ENCODE results near the gene TMEM151A.
"Not testable (repeated sequence)": the region's sequence is repeated elsewhere in the genome, so short reads cannot be mapped to it uniquely, and the experiment has no call there.

TMEM151A gene

DNA sequence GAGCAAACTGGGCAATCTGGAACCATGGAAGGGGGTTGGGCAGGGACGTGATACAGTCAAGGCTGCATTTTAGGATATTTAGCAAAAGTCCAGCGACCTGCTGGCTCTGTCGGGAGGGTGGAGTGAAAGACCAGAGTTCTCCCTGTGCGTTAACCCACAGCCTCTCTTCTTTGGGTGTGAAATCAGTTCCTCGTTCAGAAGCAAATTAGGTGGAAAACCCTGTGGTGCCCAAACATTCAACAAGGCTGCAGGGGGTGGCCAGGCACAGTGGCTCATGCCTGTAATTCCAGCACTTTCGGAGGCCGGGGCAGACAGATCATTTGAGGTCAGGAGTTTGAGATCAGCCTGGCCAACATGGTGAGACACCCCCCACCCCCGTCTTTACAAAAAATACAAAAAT is 5.9 kb downstream of the TMEM151A start:
- H3K4me3 ChIP-seq (ENCODE audit: low read length) = no peak overlapping the region
- no peak for DNase-seq (ENCODE audit: low read depth)
- TF ChIP-seq, protein P1, sequence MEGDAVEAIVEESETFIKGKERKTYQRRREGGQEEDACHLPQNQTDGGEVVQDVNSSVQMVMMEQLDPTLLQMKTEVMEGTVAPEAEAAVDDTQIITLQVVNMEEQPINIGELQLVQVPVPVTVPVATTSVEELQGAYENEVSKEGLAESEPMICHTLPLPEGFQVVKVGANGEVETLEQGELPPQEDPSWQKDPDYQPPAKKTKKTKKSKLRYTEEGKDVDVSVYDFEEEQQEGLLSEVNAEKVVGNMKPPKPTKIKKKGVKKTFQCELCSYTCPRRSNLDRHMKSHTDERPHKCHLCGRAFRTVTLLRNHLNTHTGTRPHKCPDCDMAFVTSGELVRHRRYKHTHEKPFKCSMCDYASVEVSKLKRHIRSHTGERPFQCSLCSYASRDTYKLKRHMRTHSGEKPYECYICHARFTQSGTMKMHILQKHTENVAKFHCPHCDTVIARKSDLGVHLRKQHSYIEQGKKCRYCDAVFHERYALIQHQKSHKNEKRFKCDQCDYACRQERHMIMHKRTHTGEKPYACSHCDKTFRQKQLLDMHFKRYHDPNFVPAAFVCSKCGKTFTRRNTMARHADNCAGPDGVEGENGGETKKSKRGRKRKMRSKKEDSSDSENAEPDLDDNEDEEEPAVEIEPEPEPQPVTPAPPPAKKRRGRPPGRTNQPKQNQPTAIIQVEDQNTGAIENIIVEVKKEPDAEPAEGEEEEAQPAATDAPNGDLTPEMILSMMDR (conservative IDR thresholded peaks at IDR 0.05; ENCODE audit: low read length) = no peak

- DNase-seq (ENCODE audit: low read depth) = no peak
- TF ChIP-seq, protein P1 (conservative IDR thresholded peaks at IDR 0.05; ENCODE audit: low read length) = no peak
- H3K4me3 ChIP-seq (ENCODE audit: low read length) = no peak overlapping the region
Observed at GRCh38 chr11:66299186-66299585, 7.5 kb downstream of the TMEM151A start.

DNA sequence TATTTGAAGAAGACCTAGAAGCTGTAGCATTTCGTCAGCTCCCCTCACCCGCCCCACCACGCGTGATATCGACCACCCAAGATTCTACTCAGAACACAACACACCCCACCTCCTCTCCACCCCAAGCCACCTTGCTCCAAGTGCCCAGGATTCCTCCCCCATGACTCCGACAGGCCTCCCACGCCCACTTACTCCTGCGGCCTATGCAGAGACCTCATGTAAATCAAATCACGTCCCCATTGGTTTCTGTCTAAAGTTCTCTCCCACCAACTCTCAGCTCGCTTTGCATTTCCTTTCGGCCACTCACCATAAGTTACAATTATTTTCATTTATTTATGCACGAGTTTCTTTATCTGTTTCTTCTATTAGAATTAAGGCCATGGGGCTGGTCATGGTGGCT is 11.0 kb downstream of the TMEM151A start:
- TF ChIP-seq, protein P1 (conservative IDR thresholded peaks at IDR 0.05; ENCODE audit: low read length) = no peak
- no peak for DNase-seq (ENCODE audit: low read depth)
- no peak overlapping the region for H3K4me3 ChIP-seq (ENCODE audit: low read length)

DNA sequence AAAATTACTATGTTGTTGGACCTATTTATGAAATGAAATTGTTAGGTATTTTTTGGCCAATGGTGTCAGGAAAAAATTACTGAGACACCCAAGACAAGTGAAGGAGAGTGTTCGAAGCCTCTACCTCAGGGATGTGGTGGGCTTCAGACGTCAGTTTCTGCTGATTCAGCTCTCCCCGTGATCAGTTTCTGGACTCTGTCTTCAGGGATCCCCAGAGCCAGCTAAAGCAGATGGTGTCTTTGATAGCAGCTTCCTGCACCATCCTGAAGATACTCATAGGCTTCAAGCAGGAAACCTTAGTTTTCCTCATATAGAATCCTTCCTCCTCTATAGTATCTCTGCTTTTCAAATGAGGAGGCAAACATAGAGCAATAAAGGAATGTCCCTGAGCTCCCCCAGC is 17.8 kb downstream of the TMEM151A start:
- no peak for DNase-seq (ENCODE audit: low read depth)
- H3K4me3 ChIP-seq (ENCODE audit: low read length) = no peak overlapping the region
- TF ChIP-seq, protein P1 (conservative IDR thresholded peaks at IDR 0.05; ENCODE audit: low read length) = no peak

DNA sequence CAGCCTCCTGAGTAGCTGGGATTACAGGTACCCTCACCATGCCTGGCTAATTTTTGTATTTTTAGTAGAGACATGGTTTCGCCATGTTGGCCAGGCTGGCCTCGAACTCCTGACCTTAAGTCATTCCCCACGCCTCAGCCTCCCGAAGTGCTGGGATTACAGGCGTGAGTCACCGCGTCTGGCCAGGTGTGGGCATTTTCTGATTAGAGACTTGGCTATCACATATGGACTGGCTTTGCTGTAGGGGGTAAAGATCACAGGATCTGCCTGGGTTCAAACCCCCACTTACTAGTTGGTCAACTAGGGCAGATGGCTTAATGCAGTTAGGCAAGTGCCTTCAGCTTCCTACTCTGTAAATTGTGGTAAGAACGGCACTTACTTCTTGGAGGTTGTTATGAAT is 18.6 kb downstream of the TMEM151A start:
- TF ChIP-seq, protein P1 (conservative IDR thresholded peaks at IDR 0.05; ENCODE audit: low read length) = no peak
- H3K4me3 ChIP-seq (ENCODE audit: low read length) = no peak overlapping the region
- no peak for DNase-seq (ENCODE audit: low read depth)

DNA sequence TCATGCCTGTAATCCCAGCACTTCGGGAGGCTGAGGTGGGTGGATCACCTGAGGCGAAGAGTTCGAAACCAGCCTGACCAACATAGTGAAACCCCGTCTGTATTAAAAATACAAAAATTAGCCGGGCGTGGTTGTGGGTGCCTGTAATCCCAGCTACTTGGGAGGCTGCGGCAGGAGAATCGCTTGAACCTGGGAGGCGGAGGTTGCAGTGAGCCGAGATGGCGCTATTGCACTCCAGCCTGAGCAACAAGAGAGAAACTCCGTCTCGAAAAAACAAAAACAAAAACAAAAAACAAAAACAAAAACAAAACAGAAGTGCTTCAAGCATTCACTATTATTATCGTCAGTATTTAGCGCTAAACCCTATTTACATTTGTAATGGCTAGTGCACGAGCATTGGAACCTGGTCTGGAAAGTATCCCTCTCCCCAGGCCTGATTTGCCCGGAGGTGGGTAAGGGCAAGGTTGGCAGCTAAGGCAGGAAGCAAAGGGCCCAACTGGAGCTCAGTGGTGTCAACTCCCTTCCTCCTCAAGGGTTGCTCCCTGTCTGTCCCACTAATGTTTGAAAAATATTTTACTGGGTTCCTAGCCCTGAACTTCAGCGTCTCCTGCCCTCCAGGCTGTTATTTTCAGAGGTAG is 19.2 kb downstream of the TMEM151A start:
- H3K4me3 ChIP-seq (ENCODE audit: low read length); DNase-seq (ENCODE audit: low read depth): not testable (repeated sequence)

- TF ChIP-seq, protein P1 (conservative IDR thresholded peaks at IDR 0.05; ENCODE audit: low read length) = no peak
- H3K4me3 ChIP-seq (ENCODE audit: low read length) = peak overlapping the region; percentile 69
- DNase-seq (ENCODE audit: low read depth) = no peak
Observed at GRCh38 chr11:66311470-66311964, 19.8 kb downstream of the TMEM151A start.

Data from AG10803 (cell line).